HEK293T (cell line): ENCODE data around the gene PTPRD.

Experiments used
- CTCF ChIA-PET: fragments of 350-600 bp; formaldehyde crosslinking; extraction: SDS; loops from one replicate; lab custom pipeline; 2021; ENCODE audit warnings: antibody characterized with exemption, inconsistent platforms; lab: Yijun Ruan, JAX
- POLR2A ChIA-PET: fragments of 350-600 bp; formaldehyde crosslinking; extraction: SDS; loops from one replicate; lab custom pipeline; 2020; ENCODE audit warnings: antibody characterized with exemption, inconsistent platforms; lab: Yijun Ruan, JAX
- DNase-seq: peaks from one replicate; pipeline ENCODE4 v3.0.0; 2012; ENCODE audit warnings: mixed read lengths; ENCODE audit errors: extremely low spot score
- ARNT ChIP-seq: fragments of 450-650 bp; IDR thresholded peaks from 2 replicates; pipeline ENCODE4 v1.6.1; 2017; ENCODE audit warnings: mild to moderate bottlenecking
- BHLHE40 ChIP-seq: fragments of 450-650 bp; IDR thresholded peaks from 2 replicates; pipeline ENCODE4 v1.6.1; 2016; ENCODE audit warnings: mild to moderate bottlenecking, moderate library complexity, borderline replicate concordance
- CTBP1 ChIP-seq: fragments of 450-650 bp; IDR thresholded peaks from 2 replicates; pipeline ENCODE4 v1.6.1; 2016; ENCODE audit warnings: borderline replicate concordance
- ELF4 ChIP-seq: fragments of 450-650 bp; IDR thresholded peaks from 2 replicates; pipeline ENCODE4 v1.6.1; 2017; ENCODE audit warnings: antibody characterized with exemption
- FOXA1 ChIP-seq: fragments of 450-650 bp; IDR thresholded peaks from 2 replicates; pipeline ENCODE4 v1.6.1; 2016; ENCODE audit warnings: mild to moderate bottlenecking
- FOXK2 ChIP-seq: fragments of 450-650 bp; IDR thresholded peaks from 2 replicates; pipeline ENCODE4 v1.6.1; 2016; ENCODE audit warnings: mild to moderate bottlenecking
- FOXM1 ChIP-seq: fragments of 450-650 bp; IDR thresholded peaks from 2 replicates; pipeline ENCODE4 v1.6.1; 2017; ENCODE audit warnings: mild to moderate bottlenecking, borderline replicate concordance
- HDGF ChIP-seq: fragments of 450-650 bp; IDR thresholded peaks from 2 replicates; pipeline ENCODE4 v1.6.1; 2017; ENCODE audit warnings: antibody characterized with exemption, borderline replicate concordance
- L3MBTL2 ChIP-seq: fragments of 450-650 bp; conservative IDR thresholded peaks from 2 replicates; pipeline ENCODE4 v1.6.1; 2016; ENCODE audit warnings: mild to moderate bottlenecking
- LEF1 ChIP-seq: fragments of 450-650 bp; IDR thresholded peaks from 2 replicates; pipeline ENCODE4 v1.6.1; 2017; ENCODE audit warnings: mild to moderate bottlenecking, borderline replicate concordance
- NFRKB ChIP-seq: fragments of 450-650 bp; IDR thresholded peaks from 2 replicates; pipeline ENCODE4 v1.6.1; 2016; ENCODE audit warnings: mild to moderate bottlenecking, moderate library complexity
- SP1 ChIP-seq: fragments of 450-650 bp; IDR thresholded peaks from 2 replicates; pipeline ENCODE4 v1.6.1; 2017
- SUZ12 ChIP-seq: fragments of 450-650 bp; IDR thresholded peaks from 2 replicates; pipeline ENCODE4 v1.6.1; 2016; ENCODE audit warnings: mild to moderate bottlenecking
- TARDBP ChIP-seq: fragments of 450-650 bp; IDR thresholded peaks from 2 replicates; pipeline ENCODE4 v1.6.1; 2016
- ZNF384 ChIP-seq: fragments of 450-650 bp; IDR thresholded peaks from 2 replicates; pipeline ENCODE4 v1.6.1; 2016
- TF ChIP-seq, protein P1 (sequence below): fragments of 450-650 bp; IDR thresholded peaks from 2 replicates; pipeline ENCODE4 v1.6.1; 2016

PTPRD gene

GRCh38 chr9:8571643-8572042 is 2041.2 kb downstream of the PTPRD start:
- ChIA-PET POLR2A (no interaction called here), CTCF (no interaction called here)
- TF ChIP-seq, protein P1, sequence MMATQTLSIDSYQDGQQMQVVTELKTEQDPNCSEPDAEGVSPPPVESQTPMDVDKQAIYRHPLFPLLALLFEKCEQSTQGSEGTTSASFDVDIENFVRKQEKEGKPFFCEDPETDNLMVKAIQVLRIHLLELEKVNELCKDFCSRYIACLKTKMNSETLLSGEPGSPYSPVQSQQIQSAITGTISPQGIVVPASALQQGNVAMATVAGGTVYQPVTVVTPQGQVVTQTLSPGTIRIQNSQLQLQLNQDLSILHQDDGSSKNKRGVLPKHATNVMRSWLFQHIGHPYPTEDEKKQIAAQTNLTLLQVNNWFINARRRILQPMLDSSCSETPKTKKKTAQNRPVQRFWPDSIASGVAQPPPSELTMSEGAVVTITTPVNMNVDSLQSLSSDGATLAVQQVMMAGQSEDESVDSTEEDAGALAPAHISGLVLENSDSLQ = no peak
- no peak for TF ChIP-seq L3MBTL2
- TF ChIP-seq CTBP1 = no peak
- TF ChIP-seq TARDBP = no peak
- TF ChIP-seq ELF4 = no peak
- TF ChIP-seq HDGF = no peak
- TF ChIP-seq LEF1 = no peak
- no peak for TF ChIP-seq ARNT
- TF ChIP-seq NFRKB = no peak
- no peak for TF ChIP-seq FOXK2
- TF ChIP-seq FOXM1 = no peak
- TF ChIP-seq SUZ12 = no peak
- TF ChIP-seq BHLHE40 = no peak
- no peak for TF ChIP-seq ZNF384
- no peak for DNase-seq

GRCh38 chr9:8570776-8571175 is 2042.0 kb downstream of the PTPRD start:
- no peak for DNase-seq
- TF ChIP-seq ARNT (no peak), ZNF384 (no peak), FOXA1 (no peak), NFRKB (no peak), FOXK2 (no peak), FOXM1 (no peak), LEF1 (no peak), SUZ12 (no peak), TARDBP (no peak), BHLHE40 (no peak), ELF4 (no peak), L3MBTL2 (no peak), CTBP1 (no peak), SP1 (no peak), HDGF (no peak)
- TF ChIP-seq, protein P1 = no peak
- ChIA-PET CTCF (no interaction called here), POLR2A (no interaction called here)

DNA sequence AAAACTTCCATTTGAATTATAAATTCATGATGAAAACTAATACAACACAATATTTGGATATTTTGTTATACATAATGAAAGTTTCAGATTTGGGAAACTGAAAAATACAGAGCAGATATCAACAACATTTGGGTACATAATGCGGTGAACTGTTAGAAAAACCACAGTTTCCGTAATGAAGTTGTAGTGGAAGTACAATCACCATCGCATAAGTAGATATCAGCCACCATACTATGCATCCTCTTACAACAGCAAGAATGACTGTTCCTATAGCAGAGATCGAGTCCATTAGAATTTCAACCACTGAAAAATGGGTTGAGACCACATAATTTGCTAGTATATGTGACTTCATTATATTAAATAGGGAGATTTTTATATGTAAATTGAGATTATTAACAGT is 2043.0 kb downstream of the PTPRD start:
- TF ChIP-seq L3MBTL2 (no peak), SP1 (no peak), NFRKB (no peak), FOXA1 (no peak), CTBP1 (no peak), SUZ12 (no peak), BHLHE40 (no peak), ZNF384 (no peak), TARDBP (no peak), LEF1 (no peak), ARNT (no peak), ELF4 (no peak), FOXK2 (no peak), FOXM1 (no peak), HDGF (no peak)
- TF ChIP-seq, protein P1 = no peak
- CTCF ChIA-PET = no interaction called here
- POLR2A ChIA-PET = no interaction called here
- DNase-seq = no peak

GRCh38 chr9:8567963-8568579 is 2044.7 kb downstream of the PTPRD start:
- no peak for TF ChIP-seq FOXM1
- TF ChIP-seq BHLHE40 = no peak
- TF ChIP-seq HDGF = no peak
- TF ChIP-seq, protein P1 = no peak
- TF ChIP-seq LEF1 = no peak
- TF ChIP-seq SP1 = no peak
- TF ChIP-seq FOXA1 = no peak
- no peak for TF ChIP-seq ELF4
- TF ChIP-seq ARNT = no peak
- no peak for TF ChIP-seq ZNF384
- TF ChIP-seq TARDBP = no peak
- no peak for TF ChIP-seq SUZ12
- TF ChIP-seq CTBP1 = no peak
- no peak for TF ChIP-seq L3MBTL2
- POLR2A ChIA-PET = no interaction called here
- CTCF ChIA-PET = no interaction called here

GRCh38 chr9:8564960-8565359 is 2047.8 kb downstream of the PTPRD start:
- no peak for DNase-seq
- ChIA-PET CTCF (no interaction called here), POLR2A (no interaction called here)
- TF ChIP-seq CTBP1 (no peak), FOXM1 (no peak), SUZ12 (no peak), L3MBTL2 (no peak), FOXK2 (no peak), BHLHE40 (no peak), LEF1 (no peak), HDGF (no peak), FOXA1 (no peak), NFRKB (no peak), TARDBP (no peak)
- TF ChIP-seq, protein P1 = no peak

More at GRCh38 chr9:8567963-8568579, 2044.7 kb downstream of the PTPRD start:
- DNase-seq = no peak
